ENCODE measurements around the gene ST8SIA1. TPM values are rescaled to one million over a fixed set of nuclear protein-coding genes. Genes with fewer than 3 reads are reported as not detected.
"Not testable (repeated sequence)": the region's sequence is repeated elsewhere in the genome, so short reads cannot be mapped to it uniquely, and the experiment has no call there.

Gene ST8SIA1
- polyA plus RNA-seq, 1 of the 3 experiments (the other 2 are of a cell fraction), result 0.12 TPM

- TF ChIP-seq PBX3 (IDR thresholded peaks at IDR 0.05) (no peak), SMC3 (IDR thresholded peaks at IDR 0.05; ENCODE audit: low read depth, low read length) (no peak), FOXJ3 (CRISPR knock-in tag; IDR thresholded peaks at IDR 0.05) (no peak), NFIC (IDR thresholded peaks at IDR 0.05; ENCODE audit: borderline replicate concordance) (no peak), EZH2phosphoT487 (IDR thresholded peaks at IDR 0.05; ENCODE audit: borderline replicate concordance, low read depth) (no peak), GABPA (IDR thresholded peaks at IDR 0.05; ENCODE audit: low read depth) (no peak)
These were observed 174.0 kb downstream of the ST8SIA1 start (continued) for GRCh38 chr12:22160396-22161003.

GRCh38 chr12:22149286-22149685 is 185.2 kb downstream of the ST8SIA1 start:
- CTCF ChIA-PET, DNase-seq: not testable (repeated sequence)
- 11% methylated on average over 4 of the region's 4 CpGs for WGBS (ENCODE audit: low lambda C conversion rate)

GRCh38 chr12:22146686-22147085 is 187.8 kb downstream of the ST8SIA1 start:
- H3K79me2 ChIP-seq (ENCODE audit: insufficient read depth); H3K4me3 ChIP-seq (ENCODE audit: low read depth in 2 of 2, low read length in 1 of 2); H2AFZ ChIP-seq (ENCODE audit: low read depth); H3K9ac ChIP-seq; CTCF ChIA-PET; H3K4me1 ChIP-seq (ENCODE audit: control insufficient read depth in 1 of 2, insufficient read depth in 2 of 2, low read depth in 1 of 2, low read length in 1 of 2); H3K9me3 ChIP-seq; H4K20me1 ChIP-seq (ENCODE audit: insufficient read depth); H3K27ac ChIP-seq (ENCODE audit: low read depth in 2 of 2, low read length in 1 of 2); H3K4me2 ChIP-seq; H3K9me2 ChIP-seq; H3K36me3 ChIP-seq (replicated peaks in 1 of 2; ENCODE audit: control insufficient read depth in 1 of 2, insufficient read depth in 2 of 2, low read length in 1 of 2); POLR2A ChIA-PET; H3K27me3 ChIP-seq (ENCODE audit: insufficient read depth); DNase-seq; H3F3A ChIP-seq (replicated peaks; ENCODE audit: insufficient read depth): not testable (repeated sequence)
- 9% methylated on average over 4 of the region's 4 CpGs for WGBS (ENCODE audit: low lambda C conversion rate)

More at GRCh38 chr12:22149286-22149685, 185.2 kb downstream of the ST8SIA1 start:
- H3K27me3 ChIP-seq (ENCODE audit: insufficient read depth); H3K4me3 ChIP-seq (ENCODE audit: low read depth in 2 of 2, low read length in 1 of 2); H3K9me2 ChIP-seq; H3K4me2 ChIP-seq; H3K27ac ChIP-seq (ENCODE audit: low read depth in 2 of 2, low read length in 1 of 2); H3K9ac ChIP-seq; H2AFZ ChIP-seq (ENCODE audit: low read depth); H4K20me1 ChIP-seq (ENCODE audit: insufficient read depth); H3K79me2 ChIP-seq (ENCODE audit: insufficient read depth); H3F3A ChIP-seq (replicated peaks; ENCODE audit: insufficient read depth); POLR2A ChIA-PET; H3K36me3 ChIP-seq (replicated peaks in 1 of 2; ENCODE audit: control insufficient read depth in 1 of 2, insufficient read depth in 2 of 2, low read length in 1 of 2); H3K4me1 ChIP-seq (ENCODE audit: control insufficient read depth in 1 of 2, insufficient read depth in 2 of 2, low read depth in 1 of 2, low read length in 1 of 2); H3K9me3 ChIP-seq: not testable (repeated sequence)

Other genes with a start within 250 kb of the ST8SIA1 start
- 9.2 and 12.1 TPM in 2 replicates for gene C2CD5, start 209.8 kb upstream of the ST8SIA1 start, polyA plus RNA-seq (2012; rRNA removed)